CD14-positive monocyte (primary cell): ENCODE measurements around the gene LARP1. TPM values are rescaled to one million over a fixed set of nuclear protein-coding genes. Genes with fewer than 3 reads are reported as not detected.

Source experiments
- DNase-seq, 3 donors: peaks; one replicate each; pipeline ENCODE4 v3.0.0-alpha.2; 2011 to 2022
- H2AFZ ChIP-seq: 2 replicates; pipeline ENCODE4 v1.6.0; 2012; ENCODE audit warnings: mild to moderate bottlenecking, low read depth, low read length, inconsistent platforms; ENCODE audit not compliant: insufficient read depth, poor library complexity, severe bottlenecking
- H3K27ac ChIP-seq, 2 donors: 1 replicate in 1 of 2; 2 replicates in 1 of 2; pipeline ENCODE4 v1.5.1; 2012 to 2013; ENCODE audit warnings: low read length in 2 of 2, control low read depth in 1 of 2, inconsistent platforms in 1 of 2, low read depth in 1 of 2, mild to moderate bottlenecking in 1 of 2
- H3K27me3 ChIP-seq, 2 donors: one replicate each; pipeline versions ENCODE4 v1.6.0 to v1.6.1; 2011 to 2013; ENCODE audit warnings: low read length in 2 of 2; ENCODE audit not compliant: control insufficient read depth in 2 of 2, insufficient read depth in 2 of 2
- H3K36me3 ChIP-seq, 2 donors: replicated peaks in 1 of 2; 1 replicate in 1 of 2; 2 replicates in 1 of 2; pipeline versions ENCODE4 v1.5.1 to v1.6.1; 2012 to 2013; ENCODE audit warnings: low read length in 2 of 2, control low read depth in 1 of 2, inconsistent platforms in 1 of 2, mild to moderate bottlenecking in 1 of 2; ENCODE audit not compliant: insufficient read depth in 2 of 2, control insufficient read depth in 1 of 2
- H3K4me1 ChIP-seq, 2 donors: 1 replicate in 1 of 2; 2 replicates in 1 of 2; pipeline versions ENCODE4 v1.5.1 to v1.6.1; 2012 to 2013; ENCODE audit warnings: low read length in 2 of 2, control low read depth in 1 of 2, inconsistent platforms in 1 of 2, mild to moderate bottlenecking in 1 of 2, moderate library complexity in 1 of 2; ENCODE audit not compliant: insufficient read depth in 2 of 2, control insufficient read depth in 1 of 2
- H3K4me2 ChIP-seq: replicated peaks from 2 replicates; pipeline ENCODE3; 2012; ENCODE audit warnings: low read length, moderate library complexity, mild to moderate bottlenecking; ENCODE audit not compliant: poor library complexity, severe bottlenecking; ENCODE audit errors: extremely low read depth
- H3K4me3 ChIP-seq, 3 experiments: fragments of 200-600 bp in 1 of 3; sonication (generic) in 1 of 3; replicated peaks in 1 of 3; 1 replicate in 2 of 3; 2 replicates in 1 of 3; pipeline ENCODE4 v1.5.1; 2011 to 2013; ENCODE audit warnings: low read length in 3 of 3, mild to moderate bottlenecking in 3 of 3, control low read depth in 2 of 3, low read depth in 2 of 3, inconsistent platforms in 1 of 3, moderate library complexity in 1 of 3
- H3K79me2 ChIP-seq: 2 replicates; pipeline ENCODE4 v1.6.0; 2012; ENCODE audit warnings: mild to moderate bottlenecking, control low read depth, inconsistent platforms, low read length, moderate library complexity; ENCODE audit not compliant: insufficient read depth
- H3K9ac ChIP-seq: 2 replicates; pipeline ENCODE4 v1.6.0; 2017; ENCODE audit warnings: low read length, mild to moderate bottlenecking; ENCODE audit not compliant: insufficient read depth, poor library complexity, severe bottlenecking
- H3K9me3 ChIP-seq, 2 donors: replicated peaks in 1 of 2; 1 replicate in 1 of 2; 2 replicates in 1 of 2; pipeline versions ENCODE4 v1.5.1 to v1.6.1; 2012 to 2013; ENCODE audit warnings: low read length in 2 of 2, control low read depth in 1 of 2; ENCODE audit not compliant: control insufficient read depth in 1 of 2, insufficient read depth in 1 of 2
- H4K20me1 ChIP-seq: 2 replicates; pipeline ENCODE4 v1.6.0; 2012; ENCODE audit warnings: mild to moderate bottlenecking, low read length, control low read depth, moderate library complexity; ENCODE audit not compliant: insufficient read depth
- H3K27ac Mint-ChIP-seq, 7 donors: one replicate each; pipeline ENCODE4 v1.8.0; 2020; ENCODE audit warnings: mild to moderate bottlenecking in 7 of 7, mixed read lengths in 7 of 7, moderate library complexity in 6 of 7, inconsistent platforms in 2 of 7
- H3K27me3 Mint-ChIP-seq, 3 donors: one replicate each; pipeline ENCODE4 v1.8.0; 2021 to 2022; ENCODE audit warnings: low read depth in 3 of 3, mild to moderate bottlenecking in 3 of 3, mixed read lengths in 3 of 3, moderate library complexity in 3 of 3, inconsistent platforms in 1 of 3
- H3K36me3 Mint-ChIP-seq, 2 donors: one replicate each; pipeline ENCODE4 v1.8.0; 2020; ENCODE audit warnings: mixed read lengths in 2 of 2, inconsistent platforms in 1 of 2, mild to moderate bottlenecking in 1 of 2
- H3K4me1 Mint-ChIP-seq: one replicate; pipeline ENCODE4 v1.8.0; 2020; ENCODE audit warnings: mild to moderate bottlenecking, mixed read lengths
- H3K4me3 Mint-ChIP-seq, 2 donors: one replicate each; pipeline ENCODE4 v1.8.0; 2020; ENCODE audit warnings: mild to moderate bottlenecking in 2 of 2, mixed read lengths in 2 of 2, moderate library complexity in 1 of 2
- H3K9me3 Mint-ChIP-seq, 7 donors: one replicate each; pipeline ENCODE4 v1.8.0; 2020 to 2022; ENCODE audit warnings: mixed read lengths in 7 of 7, mild to moderate bottlenecking in 6 of 7, moderate library complexity in 6 of 7, inconsistent platforms in 2 of 7
- CTCF ChIP-seq: fragments of 200-600 bp; IDR thresholded peaks from one replicate; pipeline ENCODE4 v1.8.0; 2022; ENCODE audit warnings: antibody characterized with exemption, mild to moderate bottlenecking
- WGBS: methylation state at CpG from one replicate; pipeline ENCODE4 v1.1.5; 2013; ENCODE audit warnings: missing lambda C conversion rate; ENCODE audit not compliant: insufficient coverage; 5-methylcytosine and 5-hydroxymethylcytosine counted together
- intact Hi-C, 2 donors: fragments of 100-400 bp; cut with micrococcal nuclease; formaldehyde crosslinking; loops; one replicate each; pipeline versions ENCODE4 v1.15.0 to v1.15.1; 2023
- polyA plus RNA-seq, 3 donors: library from polyadenylated mRNA; depleted of rRNA in 1 of 3; unstranded in 2 of 3; stranded (reverse) in 1 of 3; fragments of 300-500 nt in 2 of 3; fragments of >200 nt in 1 of 3; fragmentation: Illumina TruSeq in 2 of 3; gene quantifications; 1 replicate in 2 of 3; 2 replicates in 1 of 3; pipeline ENCODE4 v1.2.3, GENCODE V29; 2012 to 2021

The LARP1 gene
- polyA plus RNA-seq, 3 donors, result 4.7 to 55.0 (median 5.8) TPM

- TF ChIP-seq CTCF, result no peak
- Mint-ChIP-seq H3K27me3 (peaks cover 0 to 2% (median 0%) of the 10 kb centered on the region in 3 donors), H3K4me3 (peak within 1 kb of the TSS; percentile 79 to 94), H3K27ac (peak within 1 kb of the TSS in 6 of 7 donors; percentile 26 to 76 (median 51)), H3K9me3 (peaks cover 0 to 2% (median 0%) of the 10 kb centered on the region in 7 donors), H3K36me3 (no peaks in the 10 kb centered on the region), H3K4me1 (peaks cover 23% of the 10 kb centered on the region)
- peak in 1 of 3 donors; percentile 22 for DNase-seq
- no peaks in the 10 kb centered on the region for H3K9me3 ChIP-seq
- no peaks in the 10 kb centered on the region for H3K27me3 ChIP-seq
- H3K9ac ChIP-seq, result peak within 1 kb of the TSS; percentile 24
- intact Hi-C loops, result loop anchor here in 1 of 2 donors (10.0 kb wide), 1 partner anchor 166 kb away; no protein-coding TSS in a partner anchor
- peak within 1 kb of the TSS; percentile 75 for H2AFZ ChIP-seq
- peak within 1 kb of the TSS; percentile 3 to 70 (median 30) for H3K4me3 ChIP-seq
- H3K4me1 ChIP-seq, result peaks cover 19 to 20% of the 10 kb centered on the region in 2 donors
- H3K36me3 ChIP-seq, result no peaks in the 10 kb centered on the region
- peak within 1 kb of the TSS in 1 of 2 donors; percentile 34 for H3K27ac ChIP-seq
- H3K4me2 ChIP-seq, result peak within 1 kb of the TSS; percentile 68
- no peaks in the 10 kb centered on the region for H3K79me2 ChIP-seq
- WGBS, result 0% methylated on average over 5 of the region's 11 CpGs
- H4K20me1 ChIP-seq, result no peaks in the 10 kb centered on the region
These were observed 95.3 kb downstream of the LARP1 start, which contains the start of gene FAXDC2 for GRCh38 chr5:154850255-154851062. FAXDC2 (minus strand) TSS chr5:154850603; CDS start chr5:154838178, 12,425 bp downstream.

- Mint-ChIP-seq H3K4me3 (no peak overlapping the region), H3K27ac (no peak overlapping the region), H3K27me3 (peaks cover 0 to 5% (median 2%) of the 10 kb centered on the region in 3 donors), H3K4me1 (peaks cover 24% of the 10 kb centered on the region), H3K36me3 (no peaks in the 10 kb centered on the region), H3K9me3 (peaks cover 0 to 2% (median 0%) of the 10 kb centered on the region in 7 donors)
- H3K4me3 ChIP-seq, result no peak overlapping the region
- H3K27ac ChIP-seq, result no peak overlapping the region
- no peak for TF ChIP-seq CTCF
- H2AFZ ChIP-seq, result peak overlapping the region; percentile 75
- no peak overlapping the region for H3K4me2 ChIP-seq
- H3K27me3 ChIP-seq, result no peaks in the 10 kb centered on the region
- intact Hi-C loops, result loop anchor here in 1 of 2 donors (10.0 kb wide), 1 partner anchor 167 kb away; no protein-coding TSS in a partner anchor
- H3K4me1 ChIP-seq, result peaks cover 20 to 24% of the 10 kb centered on the region in 2 donors
- no peak overlapping the region for H3K9ac ChIP-seq
- WGBS, result 90% methylated on average over 3 of the region's 3 CpGs
- H4K20me1 ChIP-seq, result no peaks in the 10 kb centered on the region
- no peaks in the 10 kb centered on the region for H3K79me2 ChIP-seq
- no peak for DNase-seq
- H3K9me3 ChIP-seq, result no peaks in the 10 kb centered on the region
- H3K36me3 ChIP-seq, result no peaks in the 10 kb centered on the region
These were observed 96.2 kb downstream of the LARP1 start for GRCh38 chr5:154851351-154851750.
